ENCODE measurements around the gene ZNF19.

The ZNF19 gene

GRCh38 chr16:71441348-71442050 lies 47.6 kb downstream of the ZNF19 start:
- no peak for DNase-seq (ENCODE audit: low read depth)

GRCh38 chr16:71440669-71441347 lies 48.3 kb downstream of the ZNF19 start:
- DNase-seq (ENCODE audit: low read depth): no peak

GRCh38 chr16:71439523-71439922 lies 49.6 kb downstream of the ZNF19 start:
- DNase-seq (ENCODE audit: low read depth): peak; percentile 8

GRCh38 chr16:71436473-71436872 lies 52.7 kb downstream of the ZNF19 start:
- DNase-seq (ENCODE audit: low read depth): no peak

GRCh38 chr16:71432906-71433305 lies 56.2 kb downstream of the ZNF19 start:
- DNase-seq (ENCODE audit: low read depth): no peak

GRCh38 chr16:71431991-71432390 lies 57.1 kb downstream of the ZNF19 start:
- DNase-seq (ENCODE audit: low read depth): no peak

GRCh38 chr16:71431176-71431575 lies 57.9 kb downstream of the ZNF19 start:
- no peak for DNase-seq (ENCODE audit: low read depth)

- DNase-seq (ENCODE audit: low read depth): no peak
Measured at GRCh38 chr16:71430744-71431143, 58.4 kb downstream of the ZNF19 start.

GRCh38 chr16:71429581-71429980 lies 59.5 kb downstream of the ZNF19 start:
- no peak for DNase-seq (ENCODE audit: low read depth)

GRCh38 chr16:71428883-71429282 lies 60.2 kb downstream of the ZNF19 start:
- peak; percentile 78 for DNase-seq (ENCODE audit: low read depth)

GRCh38 chr16:71428385-71428784 lies 60.7 kb downstream of the ZNF19 start:
- no peak for DNase-seq (ENCODE audit: low read depth)

- DNase-seq (ENCODE audit: low read depth): no peak
Measured at GRCh38 chr16:71426880-71427615, 62.1 kb downstream of the ZNF19 start.

- DNase-seq (ENCODE audit: low read depth): peak; percentile 90
Measured at GRCh38 chr16:71426069-71426879, 62.9 kb downstream of the ZNF19 start.

GRCh38 chr16:71425746-71426068 lies 63.4 kb downstream of the ZNF19 start:
- no peak for DNase-seq (ENCODE audit: low read depth)

GRCh38 chr16:71424626-71425025 lies 64.5 kb downstream of the ZNF19 start:
- no peak for DNase-seq (ENCODE audit: low read depth)

GRCh38 chr16:71423865-71424264 lies 65.3 kb downstream of the ZNF19 start:
- DNase-seq (ENCODE audit: low read depth): no peak
